GM23338 (cell line): Measurements from ENCODE around the gene NINJ2. TPM values are rescaled to one million over a fixed set of nuclear protein-coding genes. Genes with fewer than 3 reads are reported as not detected.

ENCODE experiments used
- polyA plus RNA-seq: library from polyadenylated mRNA; unstranded; fragments of >200 nt; fragmentation: Nextera tagmentation; extraction: Ambion mirVana; gene quantifications from 2 replicates; pipeline ENCODE4 v1.2.1, GENCODE V29; 2016
- small RNA-seq: library from RNA; depleted of rRNA; stranded (forward); fragments of <200 nt; gene quantifications from one replicate; pipeline ENCODE3, GENCODE V24; 2014; ENCODE audit warnings: low replicate concordance
- total RNA-seq: library from RNA; depleted of rRNA; stranded (reverse); fragments of >200 nt; shearing (Covaris generic); gene quantifications from 2 replicates; pipeline ENCODE4 v1.2.3, GENCODE V29; 2014; rRNA removed

The NINJ2 gene
- total and polyA plus RNA-seq, 2 experiments from 2014 or later = 0.94 to 2.6 TPM

Small RNAs within 50 kb of the gene (small RNA-seq; reads per million reads assigned to genes)
- gene RNU7-103P = not detected

Other genes starting within 250 kb of the NINJ2 start
- 15.8 and 31.3 TPM in 2 replicates for gene B4GALNT3, start 203.5 kb downstream of the NINJ2 start, total RNA-seq
- gene B4GALNT3, start 203.5 kb downstream of the NINJ2 start, polyA plus RNA-seq = 2.8 and 3.1 TPM in 2 replicates
- 114 and 119 TPM in 2 replicates for gene WNK1, start 89.1 kb upstream of the NINJ2 start, total RNA-seq
- gene WNK1, start 89.1 kb upstream of the NINJ2 start, polyA plus RNA-seq = 74.9 and 86.8 TPM in 2 replicates